IPS-15b (cell line): ENCODE data around the gene EZR.
"Not testable (repeated sequence)": the region's sequence is repeated elsewhere in the genome, so short reads cannot be mapped to it uniquely, and the experiment has no call there.

ENCODE experiments used
- H3K27me3 ChIP-seq: one replicate; pipeline ENCODE4 v1.6.1; 2013; ENCODE audit warnings: low read length; ENCODE audit not compliant: control insufficient read depth, insufficient read depth
- H3K36me3 ChIP-seq: one replicate; pipeline ENCODE4 v1.6.1; 2013; ENCODE audit warnings: low read length; ENCODE audit not compliant: control insufficient read depth, insufficient read depth
- H3K4me1 ChIP-seq: one replicate; pipeline ENCODE4 v1.6.1; 2013; ENCODE audit warnings: mild to moderate bottlenecking, low read length; ENCODE audit not compliant: control insufficient read depth, insufficient read depth
- H3K4me3 ChIP-seq: one replicate; pipeline ENCODE4 v1.5.1; 2013; ENCODE audit warnings: low read depth, low read length
- H3K9ac ChIP-seq: one replicate; pipeline ENCODE4 v1.6.1; 2013; ENCODE audit warnings: low read depth, mild to moderate bottlenecking, low read length
- H3K9me3 ChIP-seq: one replicate; pipeline ENCODE4 v1.6.1; 2013; ENCODE audit warnings: mild to moderate bottlenecking, low read length; ENCODE audit not compliant: control insufficient read depth, insufficient read depth

Gene EZR

GRCh38 chr6:158801655-158802294 lies 17.4 kb downstream of the EZR start:
- Histone ChIP-seq H3K36me3 (no peaks in the 10 kb centered on the region), H3K4me3 (no peak overlapping the region), H3K9ac (no peak overlapping the region), H3K4me1 (peaks cover 39% of the 10 kb centered on the region), H3K27me3 (no peaks in the 10 kb centered on the region), H3K9me3 (no peaks in the 10 kb centered on the region)

GRCh38 chr6:158799051-158799792 lies 19.9 kb downstream of the EZR start:
- H3K9ac ChIP-seq: no peak overlapping the region

GRCh38 chr6:158798311-158798710 lies 20.9 kb downstream of the EZR start:
- Histone ChIP-seq H3K27me3 (no peaks in the 10 kb centered on the region), H3K9me3 (no peaks in the 10 kb centered on the region), H3K9ac (no peak overlapping the region), H3K4me3 (no peak overlapping the region), H3K36me3 (no peaks in the 10 kb centered on the region), H3K4me1 (peaks cover 42% of the 10 kb centered on the region)

More at GRCh38 chr6:158799051-158799792, 19.9 kb downstream of the EZR start:
- no peaks in the 10 kb centered on the region for H3K9me3 ChIP-seq
- H3K36me3 ChIP-seq: no peaks in the 10 kb centered on the region
- no peak overlapping the region for H3K4me3 ChIP-seq
- no peaks in the 10 kb centered on the region for H3K27me3 ChIP-seq
- peaks cover 45% of the 10 kb centered on the region for H3K4me1 ChIP-seq

- no peak overlapping the region for H3K9ac ChIP-seq
- H3K27me3 ChIP-seq: no peaks in the 10 kb centered on the region
- no peaks in the 10 kb centered on the region for H3K9me3 ChIP-seq
- peaks cover 36% of the 10 kb centered on the region for H3K4me1 ChIP-seq
- no peaks in the 10 kb centered on the region for H3K36me3 ChIP-seq
- no peak overlapping the region for H3K4me3 ChIP-seq
These were observed 21.5 kb downstream of the EZR start for GRCh38 chr6:158797331-158798310.

GRCh38 chr6:158796353-158796752 lies 22.8 kb downstream of the EZR start:
- Histone ChIP-seq H3K27me3 (no peaks in the 10 kb centered on the region), H3K4me3 (no peak overlapping the region), H3K4me1 (peaks cover 34% of the 10 kb centered on the region), H3K9ac (no peak overlapping the region), H3K36me3 (no peaks in the 10 kb centered on the region), H3K9me3 (no peaks in the 10 kb centered on the region)

GRCh38 chr6:158795516-158795915 lies 23.7 kb downstream of the EZR start:
- H3K27me3 ChIP-seq: no peaks in the 10 kb centered on the region
- no peak overlapping the region for H3K4me3 ChIP-seq
- peaks cover 32% of the 10 kb centered on the region for H3K4me1 ChIP-seq
- H3K9me3 ChIP-seq: no peaks in the 10 kb centered on the region
- H3K36me3 ChIP-seq: no peaks in the 10 kb centered on the region
- no peak overlapping the region for H3K9ac ChIP-seq

- H3K4me3 ChIP-seq: no peak overlapping the region
- no peaks in the 10 kb centered on the region for H3K27me3 ChIP-seq
- H3K9me3 ChIP-seq: no peaks in the 10 kb centered on the region
- peaks cover 3% of the 10 kb centered on the region for H3K36me3 ChIP-seq
- H3K9ac ChIP-seq: no peak overlapping the region
- peaks cover 24% of the 10 kb centered on the region for H3K4me1 ChIP-seq
These were observed 25.7 kb downstream of the EZR start for GRCh38 chr6:158793432-158793831.

GRCh38 chr6:158792505-158792904 lies 26.7 kb downstream of the EZR start:
- not testable (repeated sequence) for H3K4me3 ChIP-seq, H3K27me3 ChIP-seq, H3K9ac ChIP-seq, H3K9me3 ChIP-seq
- Histone ChIP-seq H3K4me1 (peaks cover 20% of the 10 kb centered on the region), H3K36me3 (peaks cover 12% of the 10 kb centered on the region)

- no peak overlapping the region for H3K4me3 ChIP-seq
- no peak overlapping the region for H3K9ac ChIP-seq
- H3K36me3 ChIP-seq: peaks cover 23% of the 10 kb centered on the region
- no peaks in the 10 kb centered on the region for H3K9me3 ChIP-seq
- H3K4me1 ChIP-seq: peaks cover 16% of the 10 kb centered on the region
- H3K27me3 ChIP-seq: no peaks in the 10 kb centered on the region
These were observed 27.8 kb downstream of the EZR start for GRCh38 chr6:158791274-158791855.

GRCh38 chr6:158789115-158789917 lies 29.9 kb downstream of the EZR start:
- peaks cover 4% of the 10 kb centered on the region for H3K4me1 ChIP-seq
- no peak overlapping the region for H3K4me3 ChIP-seq
- H3K36me3 ChIP-seq: peaks cover 37% of the 10 kb centered on the region
- no peaks in the 10 kb centered on the region for H3K9me3 ChIP-seq
- H3K27me3 ChIP-seq: no peaks in the 10 kb centered on the region
- H3K9ac ChIP-seq: no peak overlapping the region

- peaks cover 3% of the 10 kb centered on the region for H3K4me1 ChIP-seq
- H3K4me3 ChIP-seq: no peak overlapping the region
- no peaks in the 10 kb centered on the region for H3K9me3 ChIP-seq
- H3K36me3 ChIP-seq: peaks cover 56% of the 10 kb centered on the region
- no peaks in the 10 kb centered on the region for H3K27me3 ChIP-seq
- H3K9ac ChIP-seq: no peak overlapping the region
These were observed 31.8 kb downstream of the EZR start for GRCh38 chr6:158787395-158787794.
